Activated CD4-positive, alpha-beta T cell treated with anti-CD3 and anti-CD28 coated beads, Interleukin-2, Interleukin-4, amounts not matched to agents 100 ng/mL and 50 ng/mL, durations not matched to agents 16 hours and 8 hours (primary cell): ENCODE results near the gene KIR3DL3.
"Not testable (repeated sequence)": the region's sequence is repeated elsewhere in the genome, so short reads cannot be mapped to it uniquely, and the experiment has no call there.

Experiments used
- DNase-seq: peaks from one replicate; pipeline ENCODE4 v3.0.0-alpha.2; 2020; ENCODE audit warnings: low spot score

The KIR3DL3 gene

DNA sequence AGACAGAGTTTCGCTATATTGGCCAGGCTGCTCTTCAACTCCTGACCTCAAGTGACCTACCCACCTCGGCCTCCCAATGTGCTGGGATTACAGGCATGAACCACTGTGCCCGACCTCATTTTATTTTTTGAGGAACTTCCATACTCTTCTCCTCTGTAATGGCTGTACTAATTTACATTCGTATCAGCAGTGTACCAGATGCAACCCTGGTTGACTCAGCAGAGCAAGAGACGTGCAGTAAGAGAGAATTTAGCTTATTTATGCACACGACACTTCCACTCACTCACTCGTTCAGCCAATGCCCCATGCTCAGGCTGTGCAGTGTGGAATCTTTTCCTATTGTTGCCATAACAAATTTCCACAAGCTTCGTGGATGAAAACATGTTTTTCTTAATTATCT, 6.9 kb downstream of the KIR3DL3 start:
- no peak for DNase-seq

DNA sequence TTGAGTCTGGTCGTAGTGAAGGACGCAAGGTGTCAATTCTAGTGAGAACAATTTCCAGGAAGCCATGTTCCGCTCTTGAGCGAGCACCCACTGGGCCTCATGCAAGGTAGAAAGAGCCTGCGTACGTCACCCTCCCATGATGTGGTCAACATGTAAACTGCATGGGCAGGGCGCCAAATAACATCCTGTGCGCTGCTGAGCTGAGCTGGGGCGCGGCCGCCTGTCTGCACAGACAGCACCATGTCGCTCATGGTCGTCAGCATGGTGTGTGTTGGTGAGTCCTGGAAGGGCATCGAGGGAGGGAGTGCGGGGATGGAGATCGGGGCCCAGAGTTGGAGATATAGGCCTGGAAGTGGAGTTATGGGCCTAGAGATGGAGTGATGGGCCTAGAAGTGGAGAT, 14.1 kb downstream of the KIR3DL3 start, which contains the start of gene KIR2DL3:
Gene KIR2DL3 (plus strand): TSS at position 208 of the 400 bp plus-strand sequence. CDS start 33 bp downstream, at position 241.
- DNase-seq = not testable (repeated sequence)

DNA sequence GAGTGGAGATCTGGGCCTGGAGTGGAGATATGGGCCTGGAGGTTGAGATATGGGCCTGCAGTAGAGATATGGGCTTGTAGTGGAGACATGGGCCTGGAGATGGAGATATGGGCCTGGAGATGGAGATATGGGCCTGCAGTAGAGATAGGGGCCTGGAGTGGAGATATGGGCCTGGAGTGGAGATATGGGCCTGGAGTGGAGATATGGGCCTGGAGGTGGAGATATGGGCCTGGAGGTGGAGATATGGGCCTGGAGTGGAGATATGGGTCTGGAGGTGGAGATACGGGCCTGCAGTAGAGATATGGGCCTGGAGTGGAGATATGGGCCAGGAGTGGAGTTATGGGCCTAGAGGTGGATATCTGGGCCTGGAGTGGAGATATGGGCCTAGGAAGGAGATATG, 14.5 kb downstream of the KIR3DL3 start:
- DNase-seq = no peak

DNA sequence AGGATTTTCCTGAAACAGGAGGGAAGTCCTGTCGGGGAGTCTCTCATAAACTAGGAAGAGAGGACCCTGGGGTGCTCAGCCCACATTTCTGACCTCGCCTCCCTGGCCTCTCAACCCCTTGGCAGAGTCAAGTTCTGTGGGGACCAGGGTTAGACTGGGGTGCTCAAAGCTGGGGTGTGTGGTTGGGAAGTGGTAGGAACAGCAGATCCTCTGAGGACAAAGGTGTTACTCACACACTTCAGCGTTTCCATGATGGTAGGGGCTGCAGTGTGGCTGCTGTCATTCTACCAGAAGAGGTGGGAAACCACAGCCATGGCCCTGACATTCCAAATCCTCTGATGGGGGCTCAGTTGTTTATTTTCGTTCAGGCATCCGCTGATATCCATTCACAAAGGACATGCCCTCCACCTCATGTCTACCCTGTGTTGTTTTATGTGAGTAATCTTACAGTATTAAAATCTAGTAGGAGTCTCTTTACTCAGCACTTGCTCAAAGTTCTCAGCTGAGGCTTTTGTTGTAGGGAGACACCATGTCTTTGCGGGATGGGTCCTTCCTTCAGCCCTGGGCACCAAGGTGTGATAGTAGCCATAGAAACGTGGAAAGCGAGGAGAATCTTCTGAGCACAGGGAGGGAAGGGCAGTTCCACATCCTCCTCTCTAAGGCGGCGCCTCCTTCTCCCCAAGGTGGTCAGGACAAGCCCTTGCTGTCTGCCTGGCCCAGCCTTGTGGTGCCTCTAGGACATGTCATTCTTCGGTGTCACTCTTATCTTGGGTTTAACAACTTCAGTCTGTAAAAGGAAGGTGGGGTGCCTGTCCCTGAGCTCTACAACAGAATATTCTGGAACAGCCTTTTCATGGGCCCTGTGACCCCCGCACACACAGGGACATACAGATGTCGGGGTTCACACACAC, 15.6 kb downstream of the KIR3DL3 start:
- no peak for DNase-seq

DNA sequence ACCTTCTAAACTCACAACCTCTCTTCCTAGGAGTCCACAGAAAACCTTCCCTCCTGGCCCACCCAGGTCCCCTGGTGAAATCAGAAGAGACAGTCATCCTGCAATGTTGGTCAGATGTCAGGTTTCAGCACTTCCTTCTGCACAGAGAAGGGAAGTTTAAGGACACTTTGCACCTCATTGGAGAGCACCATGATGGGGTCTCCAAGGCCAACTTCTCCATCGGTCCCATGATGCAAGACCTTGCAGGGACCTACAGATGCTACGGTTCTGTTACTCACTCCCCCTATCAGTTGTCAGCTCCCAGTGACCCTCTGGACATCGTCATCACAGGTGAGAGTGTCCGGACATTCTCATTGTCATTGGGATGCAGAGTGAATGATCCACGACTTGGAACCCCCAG, 17.7 kb downstream of the KIR3DL3 start:
- not testable (repeated sequence) for DNase-seq

DNA sequence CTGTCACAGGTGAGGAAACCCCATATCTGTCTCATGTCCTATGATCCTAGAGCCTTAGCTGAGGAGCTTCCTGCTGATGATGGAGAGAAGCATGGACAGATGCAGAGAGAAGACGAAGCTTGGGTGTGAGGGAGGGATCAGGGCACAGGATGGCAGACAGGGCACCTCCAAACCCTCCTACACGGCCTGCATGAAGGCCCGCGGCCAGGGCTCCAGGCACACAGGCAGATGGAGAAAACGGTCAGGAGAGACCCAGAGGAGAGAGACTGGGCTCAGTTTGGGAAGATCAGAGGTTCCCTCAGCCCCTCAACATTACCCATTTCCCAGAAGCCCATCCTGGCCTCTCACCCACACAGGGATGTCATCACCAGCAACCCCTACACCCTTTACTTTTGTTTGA, 19.8 kb downstream of the KIR3DL3 start:
- DNase-seq = not testable (repeated sequence)

DNA sequence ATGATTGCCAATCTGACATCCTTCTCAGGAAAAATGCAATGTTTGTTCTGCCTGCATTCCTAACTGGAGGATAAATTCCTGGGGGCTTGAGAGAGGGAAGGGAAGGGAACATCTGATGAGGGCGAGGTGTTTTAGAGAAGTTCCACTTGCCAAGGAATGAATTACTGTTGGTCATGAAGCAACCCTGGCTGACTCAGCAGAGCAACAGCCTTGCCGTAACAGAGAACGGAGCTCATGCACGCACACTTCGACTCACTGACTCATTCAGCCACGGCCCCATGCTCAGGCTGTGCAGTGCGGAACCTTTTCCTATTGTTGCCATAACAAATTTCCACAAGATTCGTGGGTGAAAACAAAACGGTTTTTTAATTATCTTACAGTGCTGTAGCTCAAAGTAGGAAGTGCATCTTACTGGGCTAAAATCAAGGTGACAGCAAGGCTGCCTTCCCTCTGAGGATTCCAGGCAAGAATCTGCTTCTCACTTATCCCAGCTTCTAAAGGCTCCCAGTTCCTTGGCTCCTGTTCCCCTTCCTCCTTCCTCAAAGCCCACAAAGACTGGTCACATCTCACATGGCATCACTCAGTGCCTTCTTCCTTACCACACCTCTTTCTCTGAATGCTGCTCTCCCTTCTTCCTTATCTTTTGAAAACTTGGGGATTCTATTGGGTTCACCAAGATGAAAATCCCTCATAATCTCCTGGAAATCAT, 23.5 kb downstream of the KIR3DL3 start:
- DNase-seq = not testable (repeated sequence)

DNA sequence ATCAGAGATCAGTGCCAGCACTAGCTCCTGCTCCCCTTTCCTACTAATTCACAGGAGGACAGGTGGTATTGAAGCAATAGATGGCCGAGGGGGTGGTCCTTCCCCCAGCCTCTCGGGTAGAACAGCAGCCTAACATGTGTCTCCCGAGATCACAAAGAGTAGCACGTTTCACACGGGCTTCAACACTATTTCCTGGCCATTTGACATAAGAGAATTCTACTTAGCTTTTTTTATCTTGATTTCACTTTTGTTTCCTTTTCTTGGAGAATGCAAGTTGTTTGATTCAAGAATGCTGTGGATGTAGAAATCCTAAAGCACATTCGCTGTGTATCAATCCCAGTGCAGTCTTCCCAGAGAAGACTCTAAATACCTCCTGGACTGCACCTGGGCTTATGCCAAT, 26.0 kb downstream of the KIR3DL3 start:
- DNase-seq = not testable (repeated sequence)

DNA sequence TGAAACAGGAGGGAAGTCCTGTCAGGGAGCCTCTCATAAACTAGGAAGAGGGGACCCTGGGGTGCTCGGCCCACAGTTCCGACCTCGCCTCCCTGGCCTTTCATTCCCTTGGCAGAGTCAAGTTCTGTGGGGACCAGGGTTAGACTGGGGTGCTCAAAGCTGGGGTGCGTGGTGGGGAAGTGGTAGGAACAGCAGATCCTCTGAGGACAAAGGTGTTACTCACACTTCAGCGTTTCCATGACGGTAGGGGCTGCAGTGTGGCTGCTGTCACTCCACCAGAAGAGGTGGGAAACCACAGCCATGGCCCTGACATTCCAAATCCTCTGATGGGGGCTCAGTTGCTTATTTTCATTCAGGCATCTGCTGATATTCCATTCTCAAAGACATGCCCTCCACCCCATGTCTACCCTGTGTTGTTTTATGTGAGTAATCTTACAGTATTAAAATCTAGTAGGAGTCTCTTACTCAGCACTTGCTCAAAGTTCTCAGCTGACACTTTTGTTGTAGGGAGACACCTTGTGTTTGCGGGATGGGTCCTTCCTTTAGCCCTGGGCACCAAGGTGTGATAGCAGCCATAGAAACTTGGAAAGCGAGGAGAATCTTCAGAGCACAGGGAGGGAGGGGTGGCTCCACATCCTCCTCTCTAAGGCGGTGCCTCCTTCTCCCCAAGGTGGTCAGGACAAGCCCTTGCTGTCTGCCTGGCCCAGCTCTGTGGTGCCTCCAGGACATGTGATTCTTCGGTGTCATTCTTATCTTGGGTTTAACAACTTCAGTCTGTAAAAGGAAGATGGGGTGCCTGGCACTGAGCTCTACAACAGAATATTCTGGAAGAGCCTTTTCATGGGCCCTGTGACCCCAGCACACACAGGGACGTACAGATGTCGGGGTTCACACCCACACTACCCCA, 32.2 kb downstream of the KIR3DL3 start:
- DNase-seq = not testable (repeated sequence)

DNA sequence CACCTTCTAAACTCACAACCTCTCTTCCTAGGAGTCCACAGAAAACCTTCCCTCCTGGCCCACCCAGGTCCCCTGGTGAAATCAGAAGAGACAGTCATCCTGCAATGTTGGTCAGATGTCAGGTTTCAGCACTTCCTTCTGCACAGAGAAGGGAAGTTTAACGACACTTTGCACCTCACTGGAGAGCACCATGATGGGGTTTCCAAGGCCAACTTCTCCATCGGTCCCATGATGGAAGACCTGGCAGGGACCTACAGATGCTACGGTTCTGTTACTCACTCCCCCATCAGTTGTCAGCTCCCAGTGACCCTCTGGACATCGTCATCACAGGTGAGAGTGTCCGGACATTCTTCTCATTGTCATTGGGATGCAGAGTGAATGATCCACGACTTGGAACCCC, 34.3 kb downstream of the KIR3DL3 start:
- DNase-seq = not testable (repeated sequence)

DNA sequence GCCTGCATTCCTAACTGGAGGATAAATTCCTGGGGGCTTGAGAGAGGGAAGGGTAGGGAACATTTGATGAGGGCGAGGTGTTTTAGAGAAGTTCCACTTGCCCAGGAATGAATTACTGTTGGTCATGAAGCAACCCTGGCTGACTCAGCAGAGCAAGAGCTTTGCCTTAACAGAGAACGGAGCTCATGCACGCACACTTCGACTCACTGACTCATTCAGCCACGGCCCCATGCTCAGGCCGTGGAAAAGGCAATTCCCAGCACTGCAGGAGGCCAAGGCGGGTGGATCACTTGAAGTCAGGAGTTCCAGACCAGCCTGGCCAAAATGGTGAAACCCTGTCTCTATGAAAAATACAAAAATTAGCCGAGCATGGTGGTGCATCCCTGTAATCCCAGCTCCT, 40.0 kb downstream of the KIR3DL3 start:
- DNase-seq = not testable (repeated sequence)

DNA sequence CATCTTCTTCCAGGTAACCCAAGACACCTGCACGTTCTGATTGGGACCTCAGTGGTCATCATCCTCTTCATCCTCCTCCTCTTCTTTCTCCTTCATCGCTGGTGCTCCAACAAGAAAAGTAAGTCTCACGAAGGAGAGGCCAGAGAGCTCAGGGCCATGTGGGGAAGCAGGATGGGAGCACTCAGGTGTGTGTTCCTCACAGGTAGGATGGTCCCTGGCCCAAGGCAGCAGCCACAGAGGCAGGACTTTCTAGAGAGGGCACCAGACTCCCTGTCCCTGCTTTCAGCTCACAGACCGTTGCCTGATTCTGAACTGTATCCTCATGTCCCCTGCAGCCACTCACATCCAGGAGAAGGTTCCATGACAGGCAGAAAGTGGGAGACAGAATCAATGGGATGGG, 42.2 kb downstream of the KIR3DL3 start:
- DNase-seq = not testable (repeated sequence)

DNA sequence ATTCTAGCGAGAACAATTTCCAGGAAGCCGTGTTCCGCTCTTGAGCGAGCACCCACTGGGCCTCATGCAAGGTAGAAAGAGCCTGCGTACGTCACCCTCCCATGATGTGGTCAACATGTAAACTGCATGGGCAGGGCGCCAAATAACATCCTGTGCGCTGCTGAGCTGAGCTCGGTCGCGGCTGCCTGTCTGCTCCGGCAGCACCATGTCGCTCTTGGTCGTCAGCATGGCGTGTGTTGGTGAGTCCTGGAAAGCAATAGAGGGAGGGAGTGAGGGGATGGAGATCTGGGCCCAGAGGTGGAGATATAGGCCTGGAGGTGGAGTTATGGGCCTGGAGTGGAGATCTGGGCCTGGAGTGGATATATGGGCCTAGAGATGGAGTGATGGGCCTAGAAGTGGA, 45.4 kb downstream of the KIR3DL3 start, which contains the start of gene KIR2DL1:
Gene KIR2DL1 (plus strand): TSS at position 148 of the 400 bp plus-strand sequence. CDS start 58 bp downstream, at position 206.
- not testable (repeated sequence) for DNase-seq

DNA sequence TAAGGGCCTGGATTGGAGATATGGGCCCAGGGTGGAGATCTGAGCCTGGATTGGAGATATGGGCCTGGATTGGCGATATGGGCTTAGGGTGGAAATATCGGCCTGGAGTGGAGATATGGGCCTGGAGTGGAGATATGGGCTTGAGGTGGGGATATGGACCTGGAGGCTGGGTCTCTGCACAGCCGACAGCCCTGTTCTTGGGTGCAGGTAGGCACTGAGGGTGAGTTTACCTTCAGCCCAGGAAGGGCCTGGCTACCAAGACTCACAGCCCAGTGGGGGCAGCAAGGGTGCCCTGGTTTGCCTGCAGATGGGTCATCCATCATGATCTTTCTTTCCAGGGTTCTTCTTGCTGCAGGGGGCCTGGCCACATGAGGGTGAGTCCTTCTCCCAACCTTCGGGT, 46.3 kb downstream of the KIR3DL3 start:
- not testable (repeated sequence) for DNase-seq

DNA sequence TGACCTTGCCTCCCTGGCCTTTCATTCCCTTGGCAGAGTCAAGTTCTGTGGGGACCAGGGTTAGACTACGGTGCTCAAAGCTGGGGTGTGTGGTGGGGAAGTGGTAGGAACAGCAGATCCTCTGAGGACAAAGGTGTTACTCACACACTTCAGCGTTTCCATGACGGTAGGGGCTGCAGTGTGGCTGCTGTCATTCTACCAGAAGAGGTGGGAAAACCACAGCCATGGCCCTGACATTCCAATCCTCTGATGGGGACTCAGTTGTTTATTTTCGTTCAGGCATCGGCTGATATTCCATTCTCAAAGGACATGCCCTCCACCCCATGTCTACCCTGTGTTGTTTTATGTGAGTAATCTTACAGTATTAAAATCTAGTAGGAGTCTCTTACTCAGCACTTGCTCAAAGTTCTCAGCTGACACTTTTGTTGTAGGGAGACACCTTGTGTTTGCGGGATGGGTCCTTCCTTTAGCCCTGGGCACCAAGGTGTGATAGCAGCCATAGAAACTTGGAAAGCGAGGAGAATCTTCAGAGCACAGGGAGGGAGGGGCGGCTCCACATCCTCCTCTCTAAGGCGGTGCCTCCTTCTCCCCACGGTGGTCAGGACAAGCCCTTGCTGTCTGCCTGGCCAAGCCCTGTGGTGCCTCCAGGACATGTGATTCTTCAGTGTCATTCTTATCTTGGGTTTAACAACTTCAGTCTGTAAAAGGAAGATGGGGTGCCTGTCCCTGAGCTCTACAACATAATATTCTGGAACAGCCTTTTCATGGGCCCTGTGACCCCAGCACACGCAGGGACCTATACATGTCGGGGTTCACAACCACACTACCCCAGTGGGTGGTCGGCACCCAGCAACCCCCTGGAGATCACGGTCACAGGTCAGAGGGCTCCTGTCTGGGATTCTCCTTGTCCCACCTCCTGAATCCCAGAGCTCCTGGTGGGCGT, 47.0 kb downstream of the KIR3DL3 start:
- DNase-seq = not testable (repeated sequence)

DNA sequence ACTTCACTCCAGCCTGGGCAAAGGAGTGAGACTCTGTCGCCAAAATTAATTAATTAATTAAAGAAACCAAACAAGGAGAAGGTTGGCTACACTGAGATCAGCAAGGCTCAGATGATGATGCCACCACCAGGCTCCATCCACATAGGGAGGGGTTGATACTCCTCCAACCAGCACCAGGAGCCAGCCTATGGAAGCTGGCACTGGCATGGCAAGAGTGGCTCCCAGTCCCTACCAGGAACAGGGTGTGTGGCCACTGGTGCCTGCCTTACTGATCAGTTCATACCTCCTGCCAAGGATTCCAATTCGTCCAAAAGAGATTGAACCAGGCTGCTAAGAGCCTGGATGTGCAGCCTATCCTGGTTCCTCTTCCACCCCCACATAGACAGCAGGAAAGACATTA, 48.4 kb downstream of the KIR3DL3 start:
- not testable (repeated sequence) for DNase-seq

DNA sequence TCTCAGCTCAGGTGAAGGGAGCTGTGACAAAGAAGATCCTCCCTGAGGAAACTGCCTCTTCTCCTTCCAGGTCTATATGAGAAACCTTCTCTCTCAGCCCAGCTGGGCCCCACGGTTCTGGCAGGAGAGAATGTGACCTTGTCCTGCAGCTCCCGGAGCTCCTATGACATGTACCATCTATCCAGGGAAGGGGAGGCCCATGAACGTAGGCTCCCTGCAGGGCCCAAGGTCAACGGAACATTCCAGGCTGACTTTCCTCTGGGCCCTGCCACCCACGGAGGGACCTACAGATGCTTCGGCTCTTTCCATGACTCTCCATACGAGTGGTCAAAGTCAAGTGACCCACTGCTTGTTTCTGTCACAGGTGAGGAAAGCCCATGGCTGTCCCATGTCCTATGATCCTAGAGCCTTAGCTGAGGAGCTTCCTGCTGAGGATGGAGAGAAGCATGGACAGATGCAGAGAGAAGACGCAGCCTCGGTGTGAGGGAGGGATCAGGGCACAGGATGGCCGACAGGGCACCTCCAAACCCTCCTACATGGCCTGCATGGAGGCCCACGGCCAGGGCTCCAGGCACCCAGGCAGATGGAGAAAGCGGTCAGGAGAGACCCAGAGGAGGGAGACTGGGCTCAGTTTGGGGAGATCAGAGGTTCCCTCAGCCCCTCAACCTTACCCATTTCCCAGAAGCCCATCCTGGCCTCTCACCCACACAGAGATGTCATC, 51.0 kb downstream of the KIR3DL3 start:
- not testable (repeated sequence) for DNase-seq

DNA sequence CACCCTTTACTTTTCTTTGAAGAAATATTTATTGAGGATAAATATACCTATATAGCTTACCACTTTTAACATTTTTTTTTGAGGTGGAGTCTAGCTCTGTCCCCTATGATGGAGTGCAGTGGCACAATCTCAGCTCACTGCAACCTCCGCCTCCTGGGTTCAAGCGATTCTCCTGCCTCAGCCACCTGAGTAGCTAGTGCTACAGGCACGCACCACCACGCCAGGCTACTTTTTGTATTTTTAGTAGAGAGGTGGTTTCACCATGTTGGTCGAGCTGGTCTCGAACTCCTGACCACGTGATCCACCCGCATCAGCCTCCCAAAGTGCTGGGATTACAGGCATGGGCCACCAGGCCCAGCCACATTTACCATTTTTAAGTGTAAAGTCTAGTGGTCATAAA, 51.6 kb downstream of the KIR3DL3 start:
- not testable (repeated sequence) for DNase-seq

DNA sequence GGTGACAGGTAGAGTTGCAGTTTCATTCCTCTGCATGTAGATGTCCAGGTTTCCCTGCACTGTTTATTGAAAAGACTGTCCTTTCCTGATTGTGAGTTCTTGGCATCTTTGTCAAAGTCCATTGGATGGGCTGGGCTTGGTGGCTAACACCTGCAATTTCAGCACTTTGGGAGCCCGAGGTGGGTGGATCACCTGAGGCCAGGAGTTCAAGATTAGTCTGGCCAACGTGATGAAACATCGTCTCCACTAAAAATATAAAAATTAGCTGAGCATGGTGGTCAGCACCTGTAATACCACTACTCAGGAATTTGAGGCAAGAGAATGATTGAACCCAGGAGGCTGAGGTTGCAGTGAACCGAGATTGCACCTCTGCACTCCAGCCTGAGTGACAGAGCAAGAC, 53.6 kb downstream of the KIR3DL3 start:
- DNase-seq = not testable (repeated sequence)

DNA sequence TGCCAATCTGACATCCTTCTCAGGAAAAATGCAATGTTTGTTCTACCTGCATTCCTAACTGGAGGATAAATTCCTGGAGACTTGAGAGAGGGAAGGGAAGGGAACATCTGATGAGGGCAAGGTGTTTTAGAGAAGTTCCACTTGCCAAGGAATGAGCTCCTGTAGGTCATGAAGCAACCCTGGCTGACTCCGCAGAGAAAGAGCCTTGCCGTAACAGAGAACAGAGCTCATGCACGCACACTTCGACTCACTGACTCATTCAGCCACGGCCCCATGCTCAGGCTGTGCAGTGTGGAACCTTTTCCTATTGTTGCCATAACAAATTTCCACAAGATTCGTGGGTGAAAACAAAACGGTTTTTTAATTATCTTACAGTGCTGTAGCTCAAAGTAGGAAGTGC, 54.7 kb downstream of the KIR3DL3 start:
- not testable (repeated sequence) for DNase-seq
